GM12878 (cell line): ENCODE measurements around the gene CA7. TPM values are rescaled to one million over a fixed set of nuclear protein-coding genes. Genes with fewer than 3 reads are reported as not detected.

ENCODE experiments used
- ATAC-seq: fragments of 200-7000 bp; cut with Tn5 transposase; 3 replicates; pipeline ENCODE4 v1.9.1; 2020; ENCODE audit warnings: mild to moderate bottlenecking, moderate library complexity
- BruUV-seq: library from RNA; stranded (reverse); fragments of 400-500 nt; replicated peaks from 2 replicates; lab custom pipeline; 2021; lab: Mats Ljungman, UMichigan
- CTCF ChIA-PET: fragments of 300-600 bp; sonication (Branson Sonifier 250); formaldehyde crosslinking; extraction: SDS; loops from one replicate; lab custom pipeline; 2021; ENCODE audit warnings: inconsistent platforms; lab: Yijun Ruan, JAX
- POLR2A ChIA-PET: fragments of 350-600 bp; formaldehyde crosslinking; extraction: SDS; loops from one replicate; lab custom pipeline; 2021; ENCODE audit warnings: inconsistent platforms; lab: Charles Lee
- RAD21 ChIA-PET: fragments of 300-600 bp; sonication (Branson Sonifier 250); formaldehyde crosslinking; loops from one replicate; lab custom pipeline; 2023; ENCODE audit warnings: antibody characterized with exemption; ENCODE audit not compliant: unreplicated experiment; lab: Charles Lee
- SMC1A ChIA-PET: fragments of 300-600 bp; sonication (Branson Sonifier 250); formaldehyde crosslinking; loops from one replicate; lab custom pipeline; 2023; ENCODE audit not compliant: unreplicated experiment, uncharacterized antibody; lab: Charles Lee
- DNase-seq: peaks from one replicate; pipeline ENCODE4 v3.0.0-alpha.2; 2011; ENCODE audit warnings: low read depth, low spot score
- FAIRE-seq: peaks from 3 replicates; lab custom pipeline; 2011; peaks lifted over from hg19 to GRCh38; lab: Jason Lieb, UNC
- H2AFZ ChIP-seq: 2 replicates; pipeline ENCODE4 v1.6.0; 2011; ENCODE audit warnings: low read depth, low read length, control low read depth; ENCODE audit not compliant: control insufficient read depth
- H3K27ac ChIP-seq: 2 replicates; pipeline ENCODE4 v1.5.1; 2011; ENCODE audit warnings: control low read depth; ENCODE audit not compliant: control insufficient read depth, insufficient read depth
- H3K27me3 ChIP-seq, 2 experiments: replicated peaks in 1 of 2; 2 replicates each; pipeline versions ENCODE4 v1.6.0 to v1.6.1; 2011; ENCODE audit warnings: low read length in 1 of 2; ENCODE audit not compliant: control insufficient read depth in 2 of 2, insufficient read depth in 2 of 2
- H3K36me3 ChIP-seq, 2 experiments: 2 replicates each; pipeline ENCODE4 v1.5.1; 2011; ENCODE audit warnings: low read length in 1 of 2; ENCODE audit not compliant: control insufficient read depth in 2 of 2, insufficient read depth in 2 of 2
- H3K4me1 ChIP-seq: 2 replicates; pipeline ENCODE4 v1.6.1; 2011; ENCODE audit warnings: mild to moderate bottlenecking, low read length, moderate library complexity, mixed read lengths; ENCODE audit not compliant: control insufficient read depth, insufficient read depth
- H3K4me2 ChIP-seq: 2 replicates; pipeline ENCODE4 v1.6.0; 2011; ENCODE audit warnings: control low read depth; ENCODE audit not compliant: control insufficient read depth, insufficient read depth
- H3K4me3 ChIP-seq: fragments of 200-600 bp; sonication (generic); 2 replicates; pipeline ENCODE4 v1.5.1; 2016
- H3K79me2 ChIP-seq: 2 replicates; pipeline ENCODE4 v1.6.0; 2011; ENCODE audit warnings: low read length; ENCODE audit not compliant: control insufficient read depth, insufficient read depth
- H3K9ac ChIP-seq: 2 replicates; pipeline ENCODE4 v1.8.0; 2011; ENCODE audit warnings: low read length, control low read depth, mixed read lengths; ENCODE audit not compliant: control insufficient read depth, insufficient read depth
- H3K9me3 ChIP-seq: replicated peaks from 3 replicates; pipeline ENCODE4 v1.5.1; 2011; ENCODE audit warnings: mild to moderate bottlenecking, low read length; ENCODE audit not compliant: control insufficient read depth, insufficient read depth
- H4K20me1 ChIP-seq: 2 replicates; pipeline ENCODE4 v1.6.0; 2011; ENCODE audit not compliant: control insufficient read depth, insufficient read depth
- BCLAF1 ChIP-seq: fragments of 450-650 bp; IDR thresholded peaks from 2 replicates; pipeline ENCODE4 v1.6.1; 2017; ENCODE audit warnings: antibody characterized with exemption, mild to moderate bottlenecking, moderate library complexity
- ELK1 ChIP-seq: IDR thresholded peaks from 2 replicates; pipeline ENCODE4 v1.6.1; 2012; ENCODE audit warnings: low read depth, low read length, improper control_type of control experiment
- HDGF ChIP-seq: fragments of 450-650 bp; IDR thresholded peaks from 2 replicates; pipeline ENCODE4 v1.6.1; 2016; ENCODE audit warnings: antibody characterized with exemption
- PAX5 ChIP-seq: IDR thresholded peaks from 2 replicates; pipeline ENCODE4 v1.6.1; 2011; ENCODE audit warnings: low read depth, low read length, borderline replicate concordance
- WGBS: methylation state at CpG from one replicate; pipeline ENCODE4 v1.1.6; 2016; ENCODE audit warnings: low lambda C conversion rate; ENCODE audit not compliant: insufficient replicate concordance, insufficient coverage; ENCODE audit errors: missing lambda C conversion rate; 5-methylcytosine and 5-hydroxymethylcytosine counted together
- in situ Hi-C: fragments of 300-500 bp; cut with MboI; formaldehyde crosslinking; loops from 9 replicates; pipeline ENCODE4 v1.14.3; 2018; ENCODE audit warnings: mixed read lengths
- intact Hi-C: fragments of 100-400 bp; cut with micrococcal nuclease; formaldehyde crosslinking; loops from one replicate; pipeline ENCODE4 v1.14.2; 2022; ENCODE audit not compliant: unreplicated experiment
- polyA plus RNA-seq, 11 experiments: library from polyadenylated mRNA; depleted of rRNA in 4 of 11; unstranded in 6 of 11; stranded (reverse) in 5 of 11; fragments of >200 nt; fragmentation: Nextera tagmentation in 4 of 11; fragmentation: Illumina TruSeq in 1 of 11; extraction: Ambion mirVana in 4 of 11; extraction: Trizol in 1 of 11; gene quantifications; 1 replicate in 1 of 11; 2 replicates in 10 of 11; pipeline versions ENCODE4 v1.2.1 to v1.2.3, GENCODE V29; 2011 to 2016; ENCODE audit warnings: inconsistent platforms in 2 of 11, missing spikeins in 2 of 11, low read depth in 1 of 11
- total RNA-seq, 4 experiments: library from RNA; depleted of rRNA in 3 of 4; stranded (reverse); fragments of >200 nt in 3 of 4; fragmentation: Illumina TruSeq in 1 of 4; extraction: Trizol in 1 of 4; gene quantifications; 2 replicates each; pipeline versions ENCODE4 v1.2.1 to v1.2.3, GENCODE V29; 2013 to 2021

CA7 gene
- total and polyA plus RNA-seq, 10 of the 15 experiments (the other 5 are each of a cell fraction or from before 2014, with no cell fraction given), result 0.04 TPM; not detected in 9

GRCh38 chr16:66847533-66848067 is 3.4 kb downstream of the CA7 start:
- no peak for FAIRE-seq

More at GRCh38 chr16:66847533-66848067, 3.4 kb downstream of the CA7 start:
- DNase-seq (no peak), ATAC-seq (no peak)
- Histone ChIP-seq H3K9ac (no peak overlapping the region), H3K27me3 (peaks cover 4 to 10% of the 10 kb centered on the region in 2 experiments; a peak in 3 of 4 replicates), H3K79me2 (no peaks in the 10 kb centered on the region), H3K9me3 (no peaks in the 10 kb centered on the region), H4K20me1 (no peaks in the 10 kb centered on the region), H2AFZ (no peak overlapping the region), H3K4me2 (no peak overlapping the region), H3K27ac (no peak overlapping the region), H3K4me3 (no peak overlapping the region), H3K36me3 (no peaks in the 10 kb centered on the region), H3K4me1 (peaks cover 5% of the 10 kb centered on the region; the same call in 1 of the 2 replicates)
- WGBS, result 15% methylated on average over 6 of the region's 6 CpGs
- BruUV-seq, result no TSS peak
- intact Hi-C loops, result no loop called here
- TF ChIP-seq BCLAF1, result no peak
- TF ChIP-seq PAX5, result no peak
- TF ChIP-seq ELK1, result no peak
- no peak for TF ChIP-seq HDGF
- POLR2A ChIA-PET, result no interaction called here
- CTCF ChIA-PET, result interaction anchor here (1.0 to 10.4 kb wide), 7 partner anchors 9 to 107 kb away, joined by 3 to 73 read pairs (median 4); partner anchors contain the start of gene NAE1
- in situ Hi-C loops, result no loop called here
- SMC1A ChIA-PET, result no interaction called here
- RAD21 ChIA-PET, result no interaction called here
